GM18951 (cell line): Measurements from ENCODE around the gene BBS2.

ENCODE experiments used
- POLR2A ChIP-seq: IDR thresholded peaks from 4 replicates; pipeline ENCODE4 v1.6.1; 2011; ENCODE audit warnings: mild to moderate bottlenecking; ENCODE audit not compliant: insufficient read length, insufficient read depth; ENCODE audit errors: extremely low read depth
- in situ Hi-C: fragments of 300-500 bp; cut with MboI; formaldehyde crosslinking; loops from one replicate; pipeline ENCODE4 v1.12.0; 2022; ENCODE audit warnings: low sequenced_read_pairs, mixed read lengths, inconsistent platforms; ENCODE audit not compliant: unreplicated experiment

Gene BBS2

GRCh38 chr16:56451753-56452689, 67.8 kb downstream of the BBS2 start:
- in situ Hi-C loops: no loop called here
- TF ChIP-seq POLR2A: no peak

GRCh38 chr16:56450986-56451752, 68.7 kb downstream of the BBS2 start, which contains the start of the genes NUDT21 and OGFOD1:
Gene NUDT21, minus strand, starts transcription at chr16:56451332. Its CDS starts 130 bp downstream, at chr16:56451202.
Gene OGFOD1, plus strand, starts transcription at chr16:56451554. Its CDS starts 59 bp downstream, at chr16:56451613.
- in situ Hi-C loops: no loop called here
- TF ChIP-seq POLR2A: peak; percentile 77

GRCh38 chr16:56450275-56450985, 69.4 kb downstream of the BBS2 start:
- in situ Hi-C loops: no loop called here
- TF ChIP-seq POLR2A: no peak

DNA sequence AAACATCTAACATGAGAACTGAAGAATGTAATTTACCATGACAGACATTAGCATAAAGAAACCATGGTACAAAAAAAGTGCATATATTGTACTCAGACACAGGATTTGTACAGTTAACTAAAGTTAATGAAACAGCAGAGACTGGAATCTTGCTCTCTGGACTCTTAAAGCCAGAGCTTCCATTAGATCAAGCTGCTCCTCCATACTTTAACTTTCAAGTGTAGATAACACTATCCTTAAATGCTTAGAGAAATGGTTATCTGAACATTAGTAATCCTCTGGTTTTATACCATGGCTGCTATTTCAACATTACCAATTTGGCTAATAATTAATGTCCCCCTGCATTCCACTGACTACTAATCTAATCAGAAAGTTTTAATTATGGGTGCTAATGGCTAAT, 71.8 kb downstream of the BBS2 start:
- TF ChIP-seq POLR2A: no peak
- in situ Hi-C loops: no loop called here

DNA sequence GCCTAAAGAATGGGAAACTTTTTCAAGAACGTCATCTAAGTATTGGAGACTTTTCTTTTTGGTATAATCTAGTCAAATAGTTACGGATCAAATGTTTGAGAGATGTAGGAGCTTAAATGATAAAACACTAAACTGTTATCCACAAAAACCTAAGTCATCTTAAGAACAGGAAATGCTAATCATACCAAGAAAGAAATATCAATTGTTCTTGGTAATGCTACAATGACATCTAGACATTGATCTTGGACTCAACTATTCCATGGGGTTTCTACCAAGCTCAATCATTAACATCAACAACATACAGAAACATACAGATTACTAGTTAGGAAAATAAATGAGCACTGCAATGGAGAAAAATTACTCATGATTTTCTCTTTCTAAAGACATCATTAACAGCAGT, 72.5 kb downstream of the BBS2 start:
- in situ Hi-C loops: no loop called here
- no peak for TF ChIP-seq POLR2A

DNA sequence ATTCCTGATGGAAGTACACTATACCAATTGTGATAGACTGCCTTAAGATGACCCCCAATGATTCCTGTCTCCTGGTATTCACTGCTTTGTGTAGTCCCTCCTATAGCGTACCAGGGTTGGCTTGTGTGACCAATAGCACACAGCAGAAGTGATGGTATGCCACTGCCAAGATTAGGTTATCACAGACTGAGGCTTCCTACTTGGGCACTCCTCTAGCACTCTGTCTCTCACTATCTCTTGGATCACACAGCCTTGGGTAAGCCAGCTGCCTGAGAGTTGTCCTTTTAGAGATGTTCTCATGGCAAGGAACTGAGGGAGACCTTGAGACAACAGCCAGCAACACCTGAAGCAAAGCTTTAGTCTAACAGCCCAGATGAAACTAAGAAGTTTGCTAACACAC, 81.8 kb downstream of the BBS2 start:
- in situ Hi-C loops: no loop called here
- TF ChIP-seq POLR2A: no peak

DNA sequence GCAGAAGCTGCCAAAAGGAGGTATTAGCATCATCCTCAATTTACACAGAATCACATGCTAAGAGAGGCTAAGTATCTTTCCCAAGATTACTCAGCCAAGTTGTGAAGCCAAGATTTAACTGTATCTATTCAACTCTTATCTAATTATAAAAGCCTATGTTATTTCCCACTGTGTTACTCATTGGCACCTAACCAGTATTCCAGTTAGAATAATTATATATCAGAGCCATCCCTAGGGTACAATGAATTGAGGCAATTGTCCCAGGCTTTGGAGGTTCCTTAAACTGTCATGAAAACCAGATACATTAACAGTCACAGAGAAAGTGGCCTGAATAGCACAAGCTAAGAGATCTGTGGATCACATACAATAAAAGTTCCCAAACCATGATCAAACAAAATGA, 83.6 kb downstream of the BBS2 start:
- in situ Hi-C loops: no loop called here
- no peak for TF ChIP-seq POLR2A
